Middle frontal gyrus (tissue), 1 donor: ENCODE data around the gene ADAR.

Source experiments
- DNase-seq: peaks from one replicate; pipeline ENCODE4 v3.0.0-alpha.2; 2015; ENCODE audit warnings: low spot score; ENCODE audit errors: extremely low spot score

ADAR gene

DNA sequence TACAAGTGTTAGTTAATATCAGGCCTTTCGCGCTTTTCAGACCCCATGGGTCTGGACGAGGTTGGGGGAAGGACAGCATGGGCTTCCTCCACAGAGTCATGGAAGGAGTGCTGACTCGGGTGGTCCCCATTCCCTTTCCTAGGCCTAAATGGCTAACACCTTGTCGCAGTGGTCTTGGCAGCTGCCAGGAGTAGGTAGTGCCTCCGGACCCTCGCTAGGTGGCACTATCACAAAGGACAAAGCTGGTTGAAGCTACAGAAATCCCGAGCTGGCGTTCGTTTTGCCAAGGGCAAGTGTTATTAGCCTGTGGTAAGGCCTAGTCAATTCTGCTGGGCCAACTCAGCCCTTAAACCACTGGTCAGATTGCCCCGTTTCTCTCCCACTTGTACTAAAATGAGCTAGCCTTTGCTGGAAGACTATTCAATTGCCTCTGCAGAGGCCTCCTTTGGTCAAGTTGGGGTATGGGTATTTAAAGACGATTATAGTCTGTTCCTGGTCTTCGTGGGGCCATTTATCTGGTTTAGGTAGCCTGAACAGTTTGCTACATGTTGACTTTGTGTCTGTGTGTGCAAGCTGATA is 48.4 kb downstream of the ADAR start:
- peak; percentile 88 for DNase-seq

DNA sequence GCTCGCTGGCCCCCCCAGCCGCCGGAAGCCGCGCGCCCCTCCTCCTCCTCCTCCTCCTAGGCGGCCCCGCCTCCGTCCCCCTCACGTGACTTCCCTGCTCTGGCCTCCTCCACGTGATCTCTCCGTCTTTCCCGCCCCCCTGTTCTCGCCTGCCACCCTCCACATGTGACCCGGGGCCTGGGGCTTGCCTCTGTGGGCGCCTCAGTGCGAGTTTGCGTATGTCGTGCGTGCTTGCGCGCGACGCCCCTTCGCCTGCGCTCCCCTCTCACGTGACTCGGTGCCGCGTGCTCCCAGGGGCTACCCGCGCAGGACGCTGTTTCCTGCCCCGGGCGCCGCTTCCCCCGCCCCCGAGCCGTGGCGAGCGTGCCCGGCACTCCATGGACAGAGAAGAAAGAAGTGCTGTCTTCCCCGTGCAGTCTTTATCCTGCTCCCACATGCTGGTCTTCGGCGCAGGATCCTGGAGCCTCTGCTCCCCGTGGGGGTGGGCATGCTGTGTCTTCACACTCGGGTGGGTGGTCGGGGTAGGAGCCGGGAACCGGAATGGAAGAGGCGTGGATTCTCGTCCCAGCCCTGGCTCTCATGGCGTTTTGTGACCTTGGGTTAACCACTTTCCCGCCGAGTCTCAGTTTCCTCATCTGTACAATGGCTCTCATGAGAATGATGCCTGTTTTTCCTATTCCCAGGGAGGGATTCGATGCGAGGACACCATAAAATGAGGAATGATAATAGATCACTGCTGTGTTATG is 49.1 kb downstream of the ADAR start:
- DNase-seq, result peak; percentile 98

DNA sequence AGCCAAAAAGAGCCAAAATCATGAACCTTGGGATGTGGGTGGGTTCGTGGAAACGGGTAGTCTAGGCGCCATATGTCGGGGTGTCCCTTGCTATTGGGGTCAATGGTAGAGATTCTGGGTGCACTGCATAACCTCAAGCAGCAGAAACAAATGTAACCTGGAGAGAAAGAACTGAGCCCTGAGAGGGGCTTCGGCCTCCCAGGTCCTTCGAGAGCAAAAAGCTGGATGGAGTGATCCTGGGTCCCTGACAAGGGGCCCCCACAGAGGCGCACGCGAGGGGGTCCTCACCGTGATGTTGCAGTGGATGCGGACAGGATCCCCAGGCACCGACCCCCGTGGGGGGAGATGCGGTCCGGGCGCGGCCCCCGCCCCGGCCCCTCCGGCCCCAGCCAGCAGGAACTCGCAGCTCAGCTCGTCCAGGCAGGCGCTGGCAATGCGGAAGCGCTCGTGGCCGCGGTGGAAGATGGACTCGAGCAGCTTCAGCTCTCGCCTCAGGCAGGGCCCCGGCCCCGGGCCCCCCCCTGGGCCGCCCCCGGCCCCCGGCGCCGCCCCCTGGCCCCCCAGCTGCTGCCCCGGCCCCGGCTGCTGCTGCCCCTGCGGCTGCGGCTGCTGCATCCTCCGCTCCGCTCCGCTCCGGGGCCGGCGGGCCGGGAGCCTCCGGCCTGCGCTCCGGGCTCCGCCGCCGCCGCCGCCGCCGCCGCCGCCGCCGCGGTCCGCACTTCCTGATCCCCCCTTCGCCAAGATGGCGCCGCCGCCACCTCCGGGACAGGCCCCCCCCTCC is 49.9 kb downstream of the ADAR start, which contains the start of gene UBE2Q1:
Gene UBE2Q1, minus strand, starts transcription at position 724 of the 781 bp plus-strand sequence. Its CDS starts 109 bp downstream, at position 615.
- DNase-seq, result no peak

DNA sequence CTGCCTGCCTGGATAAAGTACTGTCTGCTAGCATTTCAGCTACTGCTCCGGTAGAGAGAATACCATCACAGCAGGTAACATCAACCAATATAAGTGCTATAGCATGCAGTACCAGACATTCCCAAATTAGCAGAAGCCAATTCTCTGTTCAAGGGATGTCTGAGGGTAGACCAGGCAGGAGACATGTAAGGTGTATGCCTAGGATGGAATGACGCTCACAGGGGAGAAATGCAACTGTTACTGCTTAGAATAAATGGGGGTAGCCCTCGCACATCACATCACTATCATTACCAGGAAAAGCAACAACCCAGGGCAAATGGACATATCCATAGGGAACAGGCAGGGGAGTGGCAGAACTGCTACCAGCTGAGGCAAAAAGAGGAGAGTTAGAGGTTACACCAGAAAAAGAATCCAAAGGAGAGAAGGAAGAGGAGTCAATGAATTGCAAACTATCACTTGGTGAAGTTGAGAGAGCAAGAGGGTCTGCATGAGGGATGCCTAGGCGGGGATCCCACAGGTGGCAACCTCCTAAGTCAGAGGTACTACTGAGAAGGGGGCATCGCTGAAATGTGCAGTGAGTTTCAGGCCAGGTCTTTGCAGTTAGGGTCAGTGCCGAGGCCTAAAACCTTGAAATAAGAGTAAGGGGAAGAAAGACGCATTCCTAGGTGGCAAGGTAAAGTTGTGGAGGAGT is 50.6 kb downstream of the ADAR start:
- no peak for DNase-seq

DNA sequence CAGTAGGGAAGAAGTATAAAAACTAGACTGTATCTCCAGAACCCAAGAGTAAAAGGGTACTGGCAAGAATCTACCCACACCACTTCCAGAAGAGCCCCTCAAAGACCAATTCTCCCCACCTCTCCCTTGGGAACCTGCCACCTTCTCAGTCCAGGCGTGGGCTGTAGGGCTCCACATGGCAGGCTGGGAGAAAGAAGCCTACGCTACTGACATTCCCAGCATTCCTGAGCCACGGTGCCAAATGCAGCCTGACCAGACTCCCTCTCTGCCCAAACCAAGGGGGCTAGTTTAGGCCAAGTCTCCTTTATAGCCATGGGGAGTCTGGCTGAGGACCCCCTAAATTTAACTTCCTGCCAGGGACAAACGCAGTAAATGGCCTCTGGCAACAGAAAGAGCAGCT is 51.6 kb downstream of the ADAR start:
- DNase-seq, result no peak

DNA sequence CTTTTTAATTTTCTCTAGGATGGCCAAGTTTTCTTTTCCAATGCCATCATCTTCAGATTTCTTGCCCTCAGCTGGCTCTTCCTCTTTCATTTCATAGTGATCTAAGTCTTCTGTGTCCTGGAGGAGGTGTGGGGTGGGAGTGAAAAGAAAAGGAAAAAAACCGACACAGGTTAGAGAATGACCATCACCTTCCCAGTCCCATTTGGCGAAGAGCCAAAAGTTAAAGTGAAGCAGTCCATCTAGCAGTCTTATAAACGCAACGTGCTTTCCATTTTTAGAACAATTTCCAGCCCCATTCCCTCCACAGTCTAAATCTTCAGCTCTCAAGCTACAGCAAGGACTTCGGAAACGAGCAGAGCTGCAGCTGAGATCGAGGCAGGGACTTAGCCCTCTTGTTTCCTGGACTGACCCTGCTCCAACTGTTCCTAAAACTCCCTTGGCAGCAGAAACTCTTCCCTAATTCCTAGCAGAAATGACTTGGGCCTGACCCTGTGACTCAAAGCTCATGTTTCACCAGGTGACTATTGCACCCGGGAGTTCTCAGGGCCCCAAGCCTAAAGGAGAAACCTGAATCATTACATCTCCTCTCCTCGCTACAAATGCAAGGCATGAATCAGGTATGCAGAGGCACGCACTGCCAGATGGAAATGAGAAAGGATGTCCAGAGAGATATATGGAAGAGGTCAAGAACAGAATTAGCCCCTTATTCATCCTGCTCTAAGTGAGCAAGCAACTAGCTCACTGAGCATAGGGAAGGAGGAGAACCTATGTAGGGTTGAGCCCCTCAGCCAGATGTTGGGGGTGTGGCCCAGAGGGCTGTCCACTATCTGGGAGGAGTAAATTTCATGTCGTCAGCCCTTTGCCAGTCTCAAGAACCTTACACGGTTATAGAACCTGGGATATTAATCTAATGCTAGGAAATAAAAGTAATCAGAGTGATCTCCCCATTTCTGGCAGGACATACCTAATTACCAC is 54.6 kb downstream of the ADAR start:
- no peak for DNase-seq

DNA sequence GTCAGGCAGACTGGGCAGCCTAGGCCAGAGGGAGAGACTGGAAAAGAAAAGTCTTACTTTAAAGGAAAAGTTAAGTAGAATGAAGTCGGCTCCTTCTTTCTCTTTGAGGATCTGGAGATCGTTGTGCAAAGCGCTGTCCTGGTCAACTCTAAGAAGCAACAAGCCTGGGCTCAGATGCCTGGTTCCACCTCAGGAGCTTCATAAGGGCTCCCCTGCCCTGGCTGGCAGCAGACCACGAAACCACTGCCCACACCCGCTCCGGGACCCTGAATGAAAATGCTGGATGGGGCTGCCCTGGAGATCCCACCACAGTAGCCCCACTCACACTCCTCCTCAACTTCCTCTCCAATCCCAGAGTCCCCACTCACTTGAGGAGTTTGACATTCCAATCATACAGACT is 56.0 kb downstream of the ADAR start:
- no peak for DNase-seq

DNA sequence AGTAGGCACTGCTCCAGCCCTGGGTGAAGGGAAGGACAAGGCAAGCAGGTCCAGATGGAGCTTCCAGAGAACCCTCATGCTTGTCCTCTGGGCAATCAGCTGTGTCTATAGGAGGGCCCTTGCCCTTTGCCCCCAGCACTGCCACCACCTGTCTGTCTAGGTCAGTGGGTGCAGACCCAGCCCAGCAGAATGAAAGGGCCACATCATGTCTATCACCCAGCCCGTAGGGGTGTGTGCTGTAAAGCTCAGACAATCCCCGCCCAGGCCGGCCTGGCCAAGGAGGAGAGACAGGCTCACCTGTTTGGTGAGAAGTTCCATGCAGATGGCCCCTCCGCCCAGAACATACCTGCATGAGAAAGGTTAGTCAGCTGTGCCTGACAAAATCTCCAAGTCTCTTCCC is 56.5 kb downstream of the ADAR start:
- DNase-seq, result no peak

DNA sequence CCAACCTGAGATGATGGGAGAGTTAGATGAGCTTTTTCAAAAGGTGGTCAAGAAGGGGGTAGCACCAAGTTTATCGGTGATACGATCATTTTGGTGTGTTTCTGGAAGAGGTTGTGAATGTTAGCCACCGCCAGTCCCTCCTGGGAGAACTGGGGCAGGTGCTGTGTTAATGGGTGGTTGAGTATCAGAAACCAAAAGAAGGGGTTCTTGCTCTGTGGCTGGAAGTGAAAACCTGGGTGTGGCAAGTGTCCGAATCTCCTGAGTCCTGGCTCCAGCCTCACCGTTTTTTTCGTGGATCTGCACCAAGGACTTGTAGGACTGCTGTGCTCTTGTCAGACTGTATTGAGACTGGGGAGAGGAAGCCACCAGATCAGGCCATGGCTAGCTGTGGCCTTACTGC is 57.3 kb downstream of the ADAR start:
- no peak for DNase-seq

DNA sequence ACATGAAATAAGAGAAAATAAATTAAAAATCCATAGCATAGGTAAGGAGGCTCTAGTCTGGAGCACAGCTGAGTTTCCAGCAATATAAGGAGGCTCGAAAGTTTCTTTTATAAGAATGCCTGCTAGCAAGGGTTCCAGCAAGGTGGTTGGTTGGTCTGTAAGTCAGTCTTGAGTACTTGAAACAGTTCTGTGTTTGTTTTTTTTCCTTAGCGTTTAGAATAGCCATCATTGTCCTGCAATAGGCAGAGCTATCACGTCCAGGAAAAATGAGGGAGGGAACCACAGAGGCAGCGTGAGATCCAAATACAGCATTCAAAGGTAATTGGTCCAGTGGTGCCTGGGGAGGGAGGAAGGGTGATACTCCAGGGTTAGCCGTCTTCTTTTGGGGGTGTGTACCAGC is 57.9 kb downstream of the ADAR start:
- no peak for DNase-seq

DNA sequence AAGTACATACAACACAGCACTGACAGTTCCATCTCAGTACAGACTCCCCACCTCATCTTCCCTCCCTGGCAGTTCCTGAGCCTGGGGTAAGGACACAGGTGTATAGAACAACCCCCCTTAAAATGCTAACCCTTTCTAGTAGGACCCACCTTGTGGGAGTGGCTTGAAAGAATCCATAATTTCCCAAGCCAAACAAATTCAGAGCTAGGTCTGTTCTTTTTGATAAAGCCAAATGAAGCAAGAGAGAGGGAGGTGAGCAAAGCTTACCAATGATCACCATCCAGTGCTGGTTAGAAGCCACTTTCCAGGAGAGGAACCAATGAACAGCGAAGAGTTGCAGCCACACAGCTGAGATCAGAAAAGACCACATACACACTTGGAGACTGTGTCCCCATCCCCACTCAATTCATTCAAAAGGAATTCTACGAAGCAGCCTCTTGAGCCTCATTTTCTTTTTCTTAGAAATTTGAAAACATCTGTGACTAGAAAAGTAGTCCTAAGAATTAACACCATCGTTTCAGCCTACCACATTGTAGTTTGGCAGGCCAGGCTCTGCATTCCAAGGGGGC is 58.7 kb downstream of the ADAR start:
- DNase-seq, result no peak

DNA sequence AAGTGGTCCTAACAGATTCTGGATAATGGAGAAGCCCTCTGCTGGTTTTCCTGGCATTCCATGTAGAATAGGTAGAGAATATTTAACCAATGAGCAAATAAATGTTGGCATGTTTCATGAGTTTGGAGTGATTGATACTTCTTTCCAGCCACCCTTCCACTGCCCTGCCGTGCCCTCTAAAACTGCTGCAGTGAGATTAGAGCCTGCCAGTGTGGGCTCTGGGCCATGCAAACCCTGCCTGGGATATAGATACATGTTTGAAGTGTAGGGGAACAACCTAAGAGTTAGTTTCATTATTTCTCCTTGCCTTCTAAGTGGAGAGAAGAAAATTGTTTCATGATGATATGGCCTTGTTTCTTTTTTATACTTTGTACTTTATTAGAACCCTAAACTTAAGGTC is 60.0 kb downstream of the ADAR start:
- no peak for DNase-seq

DNA sequence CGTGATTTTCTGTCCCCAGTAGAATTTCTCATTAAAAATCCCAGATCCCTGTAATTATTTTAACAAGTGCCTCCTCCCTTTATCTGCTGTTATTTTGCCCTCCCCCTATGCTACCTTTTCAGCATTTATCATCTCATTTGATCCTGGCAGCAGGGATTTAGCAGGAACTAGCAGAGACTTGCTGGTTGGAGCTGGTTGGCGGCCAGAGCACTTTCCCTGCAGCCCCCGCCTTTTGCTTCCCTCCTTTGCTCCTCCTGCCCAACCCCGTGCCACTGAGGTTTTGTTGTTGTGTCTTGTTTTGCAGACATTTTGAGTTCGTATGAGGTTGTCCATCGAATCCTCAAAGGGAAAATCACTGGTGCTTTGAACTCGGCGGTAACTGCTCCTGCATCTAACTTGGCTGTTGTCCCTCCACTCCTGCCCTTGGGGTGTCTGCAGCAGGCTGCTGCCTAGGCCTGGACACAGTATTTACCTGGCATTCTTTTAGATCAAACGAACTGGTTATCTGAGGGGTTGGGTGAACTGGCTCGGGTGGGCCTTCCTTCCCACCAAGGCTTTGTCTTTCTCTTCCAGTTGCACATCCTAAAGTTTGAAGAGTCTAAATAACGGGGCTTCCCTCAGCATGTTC is 60.8 kb downstream of the ADAR start:
- DNase-seq, result no peak

DNA sequence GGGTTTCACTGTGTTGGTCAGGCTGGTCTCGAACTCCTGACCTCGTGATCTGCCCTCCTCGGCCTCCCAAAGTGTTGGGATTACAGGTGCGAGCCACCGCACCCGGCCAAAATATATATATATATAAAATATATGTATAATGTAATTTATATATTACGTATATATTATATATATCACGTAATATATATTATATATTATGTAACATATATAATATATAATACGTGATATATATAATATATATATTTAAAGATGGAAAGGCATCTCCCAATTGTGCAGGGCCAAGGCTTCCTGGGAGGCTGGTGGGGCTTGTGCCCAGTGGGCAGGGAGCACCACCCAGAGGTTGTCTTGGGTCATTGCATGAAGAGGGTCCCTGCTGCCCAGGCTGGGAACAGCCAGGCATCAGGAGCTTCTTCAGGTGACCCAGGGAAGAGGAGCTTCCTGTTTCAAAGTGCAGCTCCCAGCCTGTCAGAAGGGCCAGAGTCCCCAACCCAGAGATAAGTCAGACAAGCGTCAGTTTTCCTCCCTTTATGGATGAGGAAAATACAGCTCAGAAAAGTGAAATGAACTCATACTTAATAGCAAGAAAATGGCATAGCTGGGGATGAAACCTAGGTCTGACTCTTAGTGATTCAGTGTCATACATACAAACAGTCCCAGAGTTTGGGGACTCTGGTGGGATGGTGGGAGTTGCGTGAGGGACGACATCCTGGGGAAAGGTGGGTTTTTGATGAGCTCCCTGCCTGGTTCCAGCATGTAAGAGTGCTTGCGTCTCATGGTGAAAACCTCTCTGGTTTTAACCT is 61.5 kb downstream of the ADAR start:
- peak; percentile 18 for DNase-seq

DNA sequence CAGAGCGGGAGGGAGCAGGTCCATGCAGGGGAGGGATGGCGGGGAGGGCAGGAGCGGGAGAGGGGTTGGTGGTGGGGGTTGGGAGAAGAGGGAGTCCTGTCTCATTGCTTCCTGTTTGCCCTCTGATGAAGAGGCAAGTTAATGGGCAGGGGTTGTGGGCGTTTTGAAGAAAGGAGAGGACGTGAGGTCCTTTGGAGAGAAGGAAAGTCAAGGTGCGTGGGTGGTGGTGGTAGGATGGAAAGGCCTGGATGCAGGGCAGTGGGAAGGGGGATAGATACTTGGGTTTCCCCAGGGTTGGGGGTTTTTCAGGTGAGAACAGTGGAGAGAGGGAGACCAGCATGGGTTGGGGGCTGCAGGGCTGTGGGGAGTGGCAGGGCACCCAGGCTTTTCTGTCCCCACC is 66.8 kb downstream of the ADAR start:
- no peak for DNase-seq

DNA sequence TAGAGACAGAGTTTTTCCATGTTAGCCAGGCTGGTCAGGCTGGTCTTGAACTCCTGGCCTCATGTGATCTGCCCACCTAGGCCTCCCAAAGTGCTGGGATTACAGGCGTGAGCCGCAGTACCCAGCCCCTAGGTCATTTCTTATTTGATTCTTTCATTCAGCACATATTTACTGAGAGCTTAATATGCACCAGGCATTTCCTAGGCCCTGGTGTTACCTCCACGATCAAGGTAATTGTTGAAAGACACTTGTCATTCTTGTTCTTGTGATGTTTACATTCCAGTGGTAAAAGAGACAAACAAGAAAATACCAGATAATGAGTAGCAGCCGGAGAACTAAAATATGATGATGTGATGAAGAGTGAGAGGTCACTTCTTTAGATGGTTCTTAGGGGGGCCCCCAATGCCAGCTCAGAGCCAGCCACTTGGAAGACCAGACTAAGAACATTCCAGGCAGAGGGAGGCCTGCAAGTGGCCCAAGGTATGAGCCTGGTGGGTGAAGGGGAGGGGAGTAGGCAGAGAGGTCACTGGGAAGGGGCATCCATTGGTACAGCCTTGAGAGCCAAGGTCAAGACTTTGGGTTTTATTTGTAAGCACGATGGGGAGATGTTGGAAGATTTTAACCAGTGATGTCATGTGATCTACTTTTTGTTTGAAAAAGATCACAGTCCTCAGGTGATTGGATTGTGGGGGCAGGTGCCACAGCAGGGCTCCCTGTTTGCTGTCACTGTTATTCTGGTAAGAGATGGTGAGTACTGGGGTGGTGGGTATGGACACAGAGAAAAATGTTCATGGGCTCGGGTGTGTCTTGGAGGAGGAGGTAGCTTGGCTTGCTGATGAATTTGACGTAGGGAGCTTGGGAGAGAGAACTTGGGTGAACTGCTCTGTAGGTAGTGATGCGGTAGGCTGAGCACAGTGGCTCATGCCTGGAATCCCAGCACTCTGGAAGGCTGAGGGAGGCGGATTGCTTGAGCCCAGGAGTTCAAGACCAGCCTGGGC is 68.2 kb downstream of the ADAR start:
- no peak for DNase-seq

DNA sequence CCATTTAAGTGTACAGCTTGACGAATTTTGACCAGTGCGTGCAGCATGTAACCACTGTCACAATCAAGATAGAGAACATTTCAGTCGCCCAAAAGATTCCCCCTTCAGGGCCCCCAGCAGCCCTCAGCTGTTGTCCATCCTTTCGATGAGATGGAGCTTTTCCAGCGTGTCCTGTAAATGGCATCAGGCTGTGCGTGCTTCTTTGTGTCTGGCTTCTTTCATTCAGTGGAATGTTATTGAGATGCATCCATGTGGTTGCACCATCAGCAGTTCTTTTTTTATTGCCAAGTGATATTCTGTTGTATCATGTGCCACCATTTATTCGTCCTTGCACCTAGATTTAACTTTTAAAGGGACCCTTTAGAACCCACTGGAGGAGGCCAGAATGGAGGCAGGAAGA is 71.4 kb downstream of the ADAR start:
- DNase-seq, result no peak
